Activated naive CD4-positive, alpha-beta T cell (primary cell): ENCODE data around the gene SRSF8.
"Not testable (repeated sequence)": the region's sequence is repeated elsewhere in the genome, so short reads cannot be mapped to it uniquely, and the experiment has no call there.

Experiments used
- DNase-seq, 4 experiments: peaks; one replicate each; lab custom pipeline; 2025; lab: John Stamatoyannopoulos, UW

The SRSF8 gene

DNA sequence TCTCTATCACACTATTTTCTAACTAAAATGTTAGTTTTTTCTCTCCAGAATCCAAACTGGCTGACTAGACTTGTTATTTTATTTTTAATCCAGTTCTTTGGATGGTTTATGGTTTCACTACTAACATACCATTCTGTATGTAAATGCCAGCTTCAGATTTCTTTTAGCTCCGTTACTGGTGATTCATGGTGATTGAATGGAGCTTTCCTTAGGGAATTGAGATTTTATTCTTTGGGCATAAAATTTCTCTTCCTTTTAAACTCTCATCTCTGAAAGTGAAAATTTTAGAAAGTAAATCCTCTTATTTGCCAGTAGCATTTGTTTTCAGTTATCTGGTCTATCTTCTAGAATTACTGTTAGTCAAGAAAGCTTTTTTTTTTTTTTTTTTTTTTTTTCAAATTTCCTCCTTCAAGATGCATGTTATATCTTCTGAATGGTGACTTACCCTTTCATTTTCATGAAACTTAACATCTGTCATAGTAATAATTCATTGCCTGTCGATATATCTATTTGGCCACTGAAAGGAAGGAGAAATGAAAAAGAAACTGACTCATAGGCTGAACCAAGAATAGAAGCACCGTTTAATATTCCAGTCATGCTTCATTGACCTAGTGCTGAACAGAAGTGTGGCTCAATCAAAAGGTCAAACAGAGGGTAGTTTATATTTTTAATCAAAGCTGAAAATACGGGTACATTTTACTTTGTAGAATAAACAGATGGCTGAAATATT is 29.3 kb downstream of the SRSF8 start:
- DNase-seq, result no peak

DNA sequence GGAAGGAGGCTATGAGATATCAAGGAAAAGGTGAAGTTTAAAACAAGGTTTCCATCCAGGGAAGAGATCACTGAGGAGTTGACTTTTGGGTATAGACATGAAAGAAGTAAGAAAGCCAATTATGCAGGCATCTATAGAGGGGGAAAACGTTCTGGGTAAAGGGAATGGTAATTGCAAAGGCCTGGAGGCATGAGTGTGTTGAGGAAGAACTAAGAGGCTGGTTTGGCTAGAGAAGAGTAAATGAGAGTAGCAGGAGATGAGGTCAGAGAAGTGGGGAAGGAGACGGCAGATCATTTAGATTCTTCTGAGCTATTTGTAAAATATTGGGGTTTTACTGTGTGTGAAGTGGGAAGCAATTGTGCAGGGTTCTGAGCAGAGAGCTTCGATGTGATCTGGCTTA is 30.5 kb downstream of the SRSF8 start:
- no peak for DNase-seq

GRCh38 chr11:95098826-95099225 is 32.1 kb downstream of the SRSF8 start:
- no peak for DNase-seq

DNA sequence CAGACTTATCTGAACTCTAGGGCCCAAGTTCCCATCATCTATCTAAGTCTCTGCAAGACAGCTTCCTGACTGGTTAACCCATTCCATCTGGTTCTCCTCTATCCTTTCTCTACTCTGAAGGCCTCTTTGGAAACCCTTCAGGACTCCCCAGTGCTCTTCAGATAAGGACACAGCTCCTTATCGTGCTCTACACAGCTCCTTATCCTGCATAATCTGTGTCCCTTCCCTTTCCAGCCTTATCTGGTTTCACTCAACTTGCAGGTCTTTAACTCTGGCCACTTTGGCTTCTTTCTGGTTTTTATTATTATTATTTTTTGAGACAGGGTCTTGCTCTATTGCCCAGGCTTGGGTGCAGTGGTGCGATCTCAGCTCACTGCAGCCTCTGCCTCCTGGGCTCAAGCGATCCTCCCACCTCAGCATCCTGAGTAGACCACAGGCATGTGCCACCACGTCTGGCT is 33.5 kb downstream of the SRSF8 start:
- DNase-seq, result no peak

GRCh38 chr11:95100856-95101507 is 34.3 kb downstream of the SRSF8 start:
- DNase-seq, result no peak

GRCh38 chr11:95101935-95102334 is 35.2 kb downstream of the SRSF8 start:
- no peak for DNase-seq

DNA sequence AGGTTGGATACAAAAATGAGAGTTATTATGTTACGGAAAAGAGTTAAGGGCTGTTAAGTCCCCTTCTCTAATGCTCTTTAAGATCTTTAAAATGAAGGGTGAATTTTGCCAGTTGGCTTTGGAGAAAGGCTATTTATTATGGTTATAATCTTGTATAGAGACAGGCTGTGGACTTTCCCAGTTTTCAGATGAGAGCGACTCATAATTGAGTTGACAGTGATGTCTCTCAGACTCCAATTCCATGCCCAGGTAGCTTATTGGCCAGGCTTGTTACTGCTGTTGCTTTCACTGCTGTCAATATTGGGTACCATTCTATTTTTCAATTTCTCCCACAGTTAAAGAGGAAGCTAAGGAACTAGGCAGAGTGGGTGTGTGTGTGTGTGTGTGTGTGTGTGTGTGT is 36.0 kb downstream of the SRSF8 start:
- DNase-seq, result no peak

DNA sequence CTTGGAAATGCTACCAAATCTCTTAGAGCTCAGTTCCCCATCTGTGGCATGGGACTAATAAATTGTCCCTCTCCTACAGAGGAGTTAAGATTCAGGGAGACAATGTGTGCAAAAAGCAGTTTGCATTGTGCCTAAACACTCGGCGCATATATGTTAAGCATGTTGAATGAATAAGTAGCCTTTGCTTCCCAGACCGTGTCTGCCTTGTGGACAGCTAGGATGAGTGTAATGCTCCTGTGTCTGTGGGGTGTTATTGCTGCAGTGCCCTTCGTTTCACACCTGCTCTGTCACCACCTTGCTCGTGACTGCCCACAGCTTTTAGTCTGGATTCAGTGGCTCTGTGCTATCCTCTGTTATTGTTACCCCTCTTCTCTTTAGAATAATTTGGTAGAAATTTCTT is 37.0 kb downstream of the SRSF8 start:
- DNase-seq, result no peak

DNA sequence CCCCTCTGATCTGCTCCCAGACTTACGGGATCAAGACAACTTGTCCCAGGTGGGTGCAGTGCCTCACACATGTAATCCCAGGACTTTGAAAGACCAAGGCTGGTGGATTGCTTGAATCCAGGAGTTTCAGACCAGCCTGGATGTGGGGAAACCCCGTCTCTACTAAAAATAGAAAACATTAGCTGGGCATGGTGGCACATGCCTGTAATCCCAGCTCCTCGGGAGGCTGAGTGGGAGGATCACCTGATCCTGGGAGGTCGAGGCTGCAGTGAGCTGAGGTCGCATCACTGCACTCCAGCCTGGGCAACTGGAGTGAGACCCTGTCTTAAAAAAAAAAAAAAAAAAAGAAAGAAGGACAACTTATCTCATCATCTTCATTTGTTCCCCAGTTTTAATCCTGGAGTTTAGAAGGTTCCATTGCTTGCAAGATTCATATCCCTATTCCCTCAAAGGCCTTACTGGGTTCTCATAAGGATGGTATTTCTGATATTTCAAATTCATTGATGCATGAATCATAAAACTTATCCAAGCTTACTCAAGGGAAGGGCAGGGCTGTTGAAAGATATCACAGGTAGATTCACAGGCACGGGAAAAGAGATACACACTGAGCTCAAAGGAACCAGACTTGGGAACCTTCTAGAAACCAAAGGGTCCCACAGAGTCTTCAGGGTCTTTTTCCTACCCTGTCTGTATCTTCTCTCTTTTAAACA is 37.6 kb downstream of the SRSF8 start:
- no peak for DNase-seq

- DNase-seq, result no peak
Measured at GRCh38 chr11:95104856-95105255, 38.1 kb downstream of the SRSF8 start.

DNA sequence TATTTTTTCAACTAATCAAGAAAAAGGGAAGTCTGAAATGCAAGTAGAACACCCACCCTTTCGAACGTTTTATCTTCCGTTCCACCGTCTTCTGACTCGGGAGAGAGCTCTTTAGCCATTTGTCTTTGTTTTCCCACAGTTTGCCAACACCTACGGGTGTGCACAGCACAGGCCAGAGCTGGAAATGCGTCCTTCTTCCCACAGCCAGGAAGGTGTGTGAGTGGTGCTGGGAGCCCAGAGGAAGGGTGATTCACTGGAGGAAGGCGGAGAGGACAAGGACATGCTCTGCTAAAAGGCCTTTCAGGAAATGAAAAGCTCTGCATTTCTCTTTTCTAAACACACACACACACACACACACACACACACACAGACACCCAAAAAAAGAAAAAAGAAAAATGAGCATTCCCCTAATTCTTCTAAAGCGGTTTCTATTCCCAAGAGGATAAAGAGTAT is 41.5 kb downstream of the SRSF8 start:
- no peak for DNase-seq

DNA sequence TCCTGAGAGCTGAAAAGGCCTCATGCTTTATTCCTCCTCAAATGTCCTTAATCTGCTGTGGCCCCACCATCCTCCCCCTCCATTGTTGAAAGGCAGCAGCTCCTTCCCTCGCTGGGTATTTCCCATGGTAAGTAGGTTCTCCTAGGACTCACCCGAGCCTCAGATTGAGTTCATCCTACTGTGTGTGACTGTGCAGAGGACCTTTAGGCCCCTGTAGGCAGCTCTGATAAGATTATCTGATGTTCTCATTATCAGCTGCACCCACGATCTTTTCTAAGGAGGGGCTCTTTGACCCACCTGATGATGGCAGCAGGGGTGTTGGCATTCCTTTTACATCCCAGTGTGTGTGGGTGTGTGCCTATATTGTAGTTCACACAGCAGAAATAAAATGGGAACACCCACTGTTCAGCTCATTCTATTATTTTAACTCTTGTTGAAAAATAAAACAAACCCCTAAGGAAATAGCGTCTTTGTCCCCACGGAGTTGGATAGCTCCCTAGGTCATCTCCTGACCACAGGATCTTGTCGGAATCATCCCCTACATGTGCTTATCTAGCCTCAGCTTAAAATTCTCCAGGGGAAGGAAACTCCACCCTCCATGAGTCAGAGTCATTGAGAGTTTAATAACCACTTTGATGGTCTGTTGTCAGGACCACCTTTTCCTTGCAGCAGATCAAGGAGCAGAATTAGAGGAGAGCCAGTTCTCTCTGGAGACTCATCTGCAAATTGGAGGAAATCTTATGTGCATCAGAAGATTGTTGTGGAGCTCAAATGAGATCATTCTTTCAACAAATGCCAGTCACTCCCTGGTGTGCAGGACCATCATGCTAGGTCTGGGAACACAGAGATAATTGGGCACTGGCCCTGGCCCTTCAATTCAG is 42.2 kb downstream of the SRSF8 start:
- no peak for DNase-seq

- DNase-seq, result not testable (repeated sequence)
Measured at GRCh38 chr11:95111471-95111870, 44.8 kb downstream of the SRSF8 start.

GRCh38 chr11:95111923-95112540 is 45.3 kb downstream of the SRSF8 start:
- no peak for DNase-seq

DNA sequence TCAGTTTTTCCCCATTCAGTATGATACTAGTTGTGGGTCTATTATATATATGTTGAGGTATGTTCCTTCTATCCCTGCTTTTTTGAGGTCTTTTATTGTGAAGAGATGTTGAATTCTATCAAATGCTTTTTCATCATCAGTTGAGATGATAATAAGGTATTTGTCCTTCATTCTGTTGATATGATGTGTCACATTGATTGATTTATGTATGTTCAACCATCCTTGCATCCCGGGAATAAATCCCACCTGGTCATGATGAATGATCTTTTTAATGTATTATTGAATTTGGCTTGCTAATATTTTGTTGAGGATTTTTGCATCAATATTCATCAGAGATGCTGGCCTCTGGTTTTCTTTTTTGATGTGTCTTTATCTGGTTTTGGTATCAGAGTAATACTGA is 48.9 kb downstream of the SRSF8 start:
- DNase-seq, result no peak

- DNase-seq, result no peak
Measured at GRCh38 chr11:95119361-95120060, 52.8 kb downstream of the SRSF8 start.
